Measurements from ENCODE around the gene CAPRIN1. TPM values are rescaled to one million over a fixed set of nuclear protein-coding genes. Genes with fewer than 3 reads are reported as not detected.

The CAPRIN1 gene
- total and polyA plus RNA-seq, 10 donors, result 44.9 to 188 (median 155) TPM

- H3K27me3 ChIP-seq (replicated peaks in 1 of 7), result no peaks in the 10 kb centered on the region
- H3K9me3 ChIP-seq, result no peaks in the 10 kb centered on the region
- no peak for DNase-seq
- no peak overlapping the region for H3K27ac ChIP-seq
- intact Hi-C loops (cut with DNase I; ENCODE audit: low total_unique reads), result no loop called here
- WGBS, 5 donors, result 81 to 94% (median 89%) methylated on average over 4 of the region's 4 CpGs
- TF ChIP-seq CTCF (IDR thresholded peaks at IDR 0.05 in 8 of 11, conservative IDR thresholded peaks at IDR 0.05 in 3 of 11), result no peak
- peaks cover 0 to 4% (median 2%) of the 10 kb centered on the region in 6 donors for H3K4me1 ChIP-seq
- no peak overlapping the region for H3K4me3 ChIP-seq
- H3K36me3 ChIP-seq, result peaks cover 4 to 100% (median 90%) of the 10 kb centered on the region in 6 donors
Measured at GRCh38 chr11:34080609-34081008, 29.1 kb downstream of the CAPRIN1 start.

GRCh38 chr11:34084637-34085036 is 33.1 kb downstream of the CAPRIN1 start:
- Histone ChIP-seq H3K27ac (no peak overlapping the region), H3K4me1 (peaks cover 0 to 18% (median 0%) of the 10 kb centered on the region in 6 donors), H3K9me3 (no peaks in the 10 kb centered on the region), H3K36me3 (peaks cover 2 to 100% (median 92%) of the 10 kb centered on the region in 6 donors), H3K4me3 (no peak overlapping the region), H3K27me3 (replicated peaks in 1 of 7) (no peaks in the 10 kb centered on the region)
- 87 to 94% (median 91%) methylated on average over 2 of the region's 2 CpGs for whole genome bisulfite sequencing, 5 donors
- no peak for DNase-seq
- intact Hi-C loops (cut with DNase I; ENCODE audit: low total_unique reads), result no loop called here
- TF ChIP-seq POLR2AphosphoS5 (IDR thresholded peaks at IDR 0.05), result no peak
- no peak for TF ChIP-seq CTCF (IDR thresholded peaks at IDR 0.05 in 8 of 11, conservative IDR thresholded peaks at IDR 0.05 in 3 of 11)
- TF ChIP-seq POLR2A (IDR thresholded peaks at IDR 0.05), result no peak

GRCh38 chr11:34086554-34087283 is 35.2 kb downstream of the CAPRIN1 start:
- 67 to 77% (median 69%) methylated on average over 4 of the region's 4 CpGs for whole genome bisulfite sequencing, 5 donors
- peak overlapping the region in 3 of 8 donors; percentile 5 to 37 (median 26) for H3K27ac ChIP-seq
- H3K36me3 ChIP-seq, result peaks cover 2 to 100% (median 91%) of the 10 kb centered on the region in 6 donors
- peaks cover 0 to 18% (median 0%) of the 10 kb centered on the region in 6 donors for H3K4me1 ChIP-seq
- no peaks in the 10 kb centered on the region for H3K27me3 ChIP-seq (replicated peaks in 1 of 7)
- no peak for DNase-seq
- H3K4me3 ChIP-seq, result no peak overlapping the region
- intact Hi-C loops (cut with DNase I; ENCODE audit: low total_unique reads), result no loop called here
- TF ChIP-seq CTCF (IDR thresholded peaks at IDR 0.05 in 8 of 11, conservative IDR thresholded peaks at IDR 0.05 in 3 of 11), result no peak
- H3K9me3 ChIP-seq, result no peaks in the 10 kb centered on the region

- H3K9me3 ChIP-seq, result no peaks in the 10 kb centered on the region
- no peaks in the 10 kb centered on the region for H3K27me3 ChIP-seq (replicated peaks in 1 of 7)
- no peak for DNase-seq
- 90 to 100% (median 93%) methylated on average over 1 of the region's 1 CpG for WGBS, 5 donors
- peaks cover 0 to 2% (median 0%) of the 10 kb centered on the region in 6 donors for H3K4me1 ChIP-seq
- TF ChIP-seq POLR2A (IDR thresholded peaks at IDR 0.05), result no peak
- no peak for TF ChIP-seq POLR2AphosphoS5 (IDR thresholded peaks at IDR 0.05)
- TF ChIP-seq CTCF (IDR thresholded peaks at IDR 0.05 in 8 of 11, conservative IDR thresholded peaks at IDR 0.05 in 3 of 11), result no peak
- intact Hi-C loops (cut with DNase I; ENCODE audit: low total_unique reads), result no loop called here
- H3K27ac ChIP-seq, result no peak overlapping the region
- no peak overlapping the region for H3K4me3 ChIP-seq
- H3K36me3 ChIP-seq, result peaks cover 4 to 100% (median 94%) of the 10 kb centered on the region in 6 donors
Measured at GRCh38 chr11:34091825-34092224, 40.3 kb downstream of the CAPRIN1 start.
